ENCODE data around the gene EXOC3.

Gene EXOC3

GRCh38 chr5:427415-428087 is 15.4 kb upstream of the EXOC3 start:
- no peak for DNase-seq

- no peak for DNase-seq
These were observed 14.8 kb upstream of the EXOC3 start for GRCh38 chr5:428219-428618.

GRCh38 chr5:428754-429452 is 14.1 kb upstream of the EXOC3 start:
- no peak for DNase-seq

- no peak for DNase-seq
These were observed 13.4 kb upstream of the EXOC3 start for GRCh38 chr5:429453-430188.

- no peak for DNase-seq
These were observed 12.6 kb upstream of the EXOC3 start for GRCh38 chr5:430214-430925.

- DNase-seq: no peak
These were observed 11.8 kb upstream of the EXOC3 start for GRCh38 chr5:431001-431710.

- DNase-seq: no peak
These were observed 11.3 kb upstream of the EXOC3 start for GRCh38 chr5:431711-432050.

- DNase-seq: no peak
These were observed 10.6 kb upstream of the EXOC3 start for GRCh38 chr5:432201-432927.

GRCh38 chr5:432928-433791 is 9.8 kb upstream of the EXOC3 start:
- no peak for DNase-seq

GRCh38 chr5:433836-434235 is 9.1 kb upstream of the EXOC3 start:
- no peak for DNase-seq

- DNase-seq: no peak
These were observed 8.4 kb upstream of the EXOC3 start for GRCh38 chr5:434443-435146.

GRCh38 chr5:435156-435790 is 7.7 kb upstream of the EXOC3 start:
- no peak for DNase-seq

GRCh38 chr5:435961-436640 is 6.9 kb upstream of the EXOC3 start:
- no peak for DNase-seq

- DNase-seq: no peak
These were observed 6.4 kb upstream of the EXOC3 start for GRCh38 chr5:436641-436975.

GRCh38 chr5:437281-437771 is 5.7 kb upstream of the EXOC3 start:
- DNase-seq: no peak

- DNase-seq: no peak
These were observed 4.4 kb upstream of the EXOC3 start for GRCh38 chr5:438481-438981.

GRCh38 chr5:439181-439580 is 3.8 kb upstream of the EXOC3 start:
- DNase-seq: no peak

GRCh38 chr5:439636-440035 is 3.3 kb upstream of the EXOC3 start:
- no peak for DNase-seq

Data from T1000 (cell line).